ENCODE results near the gene DOCK8.
"Not testable (repeated sequence)": the region's sequence is repeated elsewhere in the genome, so short reads cannot be mapped to it uniquely, and the experiment has no call there.

Gene DOCK8

GRCh38 chr9:372128-372527, 157.5 kb downstream of the DOCK8 start:
- no peak for DNase-seq

- DNase-seq = no peak
Observed at GRCh38 chr9:373759-374206, 159.1 kb downstream of the DOCK8 start.

- DNase-seq = no peak
Observed at GRCh38 chr9:374736-375135, 160.1 kb downstream of the DOCK8 start.

GRCh38 chr9:376115-376514, 161.4 kb downstream of the DOCK8 start:
- no peak for DNase-seq

- no peak for DNase-seq
Observed at GRCh38 chr9:378263-378662, 163.6 kb downstream of the DOCK8 start.

- no peak for DNase-seq
Observed at GRCh38 chr9:382383-382782, 167.7 kb downstream of the DOCK8 start.

GRCh38 chr9:385818-386398, 171.2 kb downstream of the DOCK8 start:
- no peak for DNase-seq

GRCh38 chr9:389159-389558, 174.5 kb downstream of the DOCK8 start:
- DNase-seq = no peak

GRCh38 chr9:389758-390157, 175.1 kb downstream of the DOCK8 start:
- DNase-seq = no peak

GRCh38 chr9:392077-392804, 177.6 kb downstream of the DOCK8 start:
- DNase-seq = no peak

GRCh38 chr9:394347-395052, 179.8 kb downstream of the DOCK8 start:
- no peak for DNase-seq

- no peak for DNase-seq
Observed at GRCh38 chr9:396396-396795, 181.7 kb downstream of the DOCK8 start.

- no peak for DNase-seq
Observed at GRCh38 chr9:398085-398484, 183.4 kb downstream of the DOCK8 start.

GRCh38 chr9:401223-401622, 186.6 kb downstream of the DOCK8 start:
- no peak for DNase-seq

- DNase-seq = no peak
Observed at GRCh38 chr9:404234-404633, 189.6 kb downstream of the DOCK8 start.

- DNase-seq = no peak
Observed at GRCh38 chr9:405341-405740, 190.7 kb downstream of the DOCK8 start.

GRCh38 chr9:406886-407654, 192.4 kb downstream of the DOCK8 start:
- no peak for DNase-seq

- DNase-seq = not testable (repeated sequence)
Observed at GRCh38 chr9:409655-410054, 195.0 kb downstream of the DOCK8 start.

GRCh38 chr9:414595-414994, 199.9 kb downstream of the DOCK8 start:
- DNase-seq = no peak

GRCh38 chr9:419571-420171, 205.0 kb downstream of the DOCK8 start:
- DNase-seq = no peak

GRCh38 chr9:421896-422295, 207.2 kb downstream of the DOCK8 start:
- no peak for DNase-seq

- DNase-seq = no peak
Observed at GRCh38 chr9:426264-426663, 211.6 kb downstream of the DOCK8 start.

- DNase-seq = no peak
Observed at GRCh38 chr9:426976-427375, 212.3 kb downstream of the DOCK8 start.

Measured in GOT3 (cell line).